Stimulated activated CD4-positive, alpha-beta T cell treated with anti-CD3 and anti-CD28 coated beads, Interleukin-12 subunit alpha, Interleukin-12 subunit beta, amount 100 ng/mL, for 24 hours (primary cell): Measurements from ENCODE around the gene AIFM3.
"Not testable (repeated sequence)": the region's sequence is repeated elsewhere in the genome, so short reads cannot be mapped to it uniquely, and the experiment has no call there.

Source experiments
- DNase-seq, 2 experiments: peaks; one replicate each; pipeline ENCODE4 v3.0.0-alpha.2; 2020; ENCODE audit warnings: low read depth in 2 of 2

AIFM3 gene, protein sequence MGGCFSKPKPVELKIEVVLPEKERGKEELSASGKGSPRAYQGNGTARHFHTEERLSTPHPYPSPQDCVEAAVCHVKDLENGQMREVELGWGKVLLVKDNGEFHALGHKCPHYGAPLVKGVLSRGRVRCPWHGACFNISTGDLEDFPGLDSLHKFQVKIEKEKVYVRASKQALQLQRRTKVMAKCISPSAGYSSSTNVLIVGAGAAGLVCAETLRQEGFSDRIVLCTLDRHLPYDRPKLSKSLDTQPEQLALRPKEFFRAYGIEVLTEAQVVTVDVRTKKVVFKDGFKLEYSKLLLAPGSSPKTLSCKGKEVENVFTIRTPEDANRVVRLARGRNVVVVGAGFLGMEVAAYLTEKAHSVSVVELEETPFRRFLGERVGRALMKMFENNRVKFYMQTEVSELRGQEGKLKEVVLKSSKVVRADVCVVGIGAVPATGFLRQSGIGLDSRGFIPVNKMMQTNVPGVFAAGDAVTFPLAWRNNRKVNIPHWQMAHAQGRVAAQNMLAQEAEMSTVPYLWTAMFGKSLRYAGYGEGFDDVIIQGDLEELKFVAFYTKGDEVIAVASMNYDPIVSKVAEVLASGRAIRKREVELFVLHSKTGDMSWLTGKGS

GRCh38 chr22:20966883-20967696, at the start of gene AIFM3:
TSS of gene AIFM3 (plus strand) at chr22:20967255. CDS start at chr22:20967945, 690 bp downstream.
- DNase-seq = no peak

GRCh38 chr22:20918663-20919218, 48.3 kb upstream of the AIFM3 start:
- no peak for DNase-seq

DNA sequence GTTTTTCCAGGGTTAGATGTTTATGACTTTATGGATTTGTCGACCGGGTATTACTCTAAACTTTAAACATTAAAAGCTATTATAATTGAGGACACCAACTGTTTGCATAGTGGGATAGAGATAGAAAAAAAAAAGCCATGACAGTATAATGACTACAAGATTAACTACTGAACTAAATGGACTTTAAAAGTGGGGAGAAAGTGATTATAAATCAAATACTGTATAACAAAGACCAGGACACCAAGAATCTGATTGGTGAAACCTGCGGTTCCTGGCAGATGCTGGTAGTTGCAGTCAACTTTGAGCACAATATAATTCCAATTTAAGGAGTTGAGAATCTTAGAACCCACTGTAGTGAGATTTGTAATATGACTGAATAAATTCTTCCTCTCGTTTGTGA, 47.3 kb upstream of the AIFM3 start:
- no peak for DNase-seq

DNA sequence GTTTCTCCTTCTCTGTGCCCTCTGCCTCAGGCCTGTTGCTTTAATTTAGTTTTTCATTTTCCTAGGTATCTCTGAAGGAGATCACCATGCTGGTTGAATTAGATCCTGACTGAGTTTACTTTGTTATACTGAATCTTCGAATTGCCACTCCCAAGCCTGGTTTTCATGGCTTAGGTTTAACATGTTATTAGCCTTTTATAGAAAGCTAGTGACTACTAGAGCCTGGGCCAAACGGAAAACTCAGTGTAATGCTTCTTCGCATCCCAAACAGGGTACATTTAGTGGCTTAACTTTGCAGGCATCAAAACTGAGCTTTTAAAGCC, 46.2 kb upstream of the AIFM3 start:
- no peak for DNase-seq

- no peak for DNase-seq
These were observed 44.8 kb upstream of the AIFM3 start for GRCh38 chr22:20922141-20922751.

- DNase-seq = no peak
These were observed 40.8 kb upstream of the AIFM3 start for GRCh38 chr22:20926243-20926642.

DNA sequence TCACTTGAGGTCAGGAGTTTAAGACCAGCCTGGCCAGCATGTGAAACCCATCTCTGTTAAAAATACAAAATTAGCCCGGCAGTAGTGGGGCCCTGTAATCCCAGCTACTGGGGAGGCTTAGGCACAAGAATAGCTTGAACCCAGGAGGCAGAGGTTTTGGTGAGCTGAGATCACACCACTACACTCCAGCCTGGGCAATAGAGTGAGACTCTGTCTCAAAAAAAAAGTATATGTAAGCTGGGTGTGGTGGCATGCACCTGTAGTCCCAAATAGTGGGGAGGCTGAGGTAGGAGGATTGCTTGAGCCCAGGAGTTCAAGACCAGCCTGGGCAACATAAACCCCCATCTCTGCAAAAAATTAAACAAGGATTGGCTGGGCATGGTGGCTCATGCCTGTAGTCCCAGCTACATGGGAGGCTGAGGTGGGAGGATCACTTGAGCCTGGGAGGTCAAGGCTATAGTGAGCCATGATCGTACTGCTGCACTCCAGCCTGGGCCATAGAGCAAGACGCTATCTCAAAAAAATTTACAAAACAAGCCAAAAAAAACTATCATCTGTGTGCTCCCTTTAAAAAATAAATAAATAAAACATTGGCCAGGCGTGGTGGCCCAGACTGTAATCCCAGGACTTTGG, 39.0 kb upstream of the AIFM3 start:
- DNase-seq = no peak

DNA sequence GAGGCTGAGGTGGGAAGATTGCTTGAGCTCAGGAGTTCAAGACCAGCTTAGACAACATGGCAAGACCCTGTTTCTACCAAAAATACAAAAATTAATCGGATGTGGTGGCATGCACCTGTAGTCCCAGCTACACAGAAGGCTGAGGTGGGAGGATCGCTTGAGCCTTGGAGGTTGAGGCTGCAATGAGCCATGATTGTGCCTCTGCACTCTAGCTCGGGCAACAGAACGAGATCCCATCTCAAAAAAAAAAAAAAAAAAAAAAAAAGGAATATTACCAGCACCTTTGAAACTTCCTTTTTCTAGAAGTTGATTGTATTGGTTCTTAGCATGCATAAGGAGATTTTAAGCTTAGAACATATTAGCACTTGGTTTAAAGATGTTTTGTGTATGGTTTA, 38.5 kb upstream of the AIFM3 start:
- DNase-seq = no peak

GRCh38 chr22:20930004-20930403, 37.1 kb upstream of the AIFM3 start:
- DNase-seq = no peak

- not testable (repeated sequence) for DNase-seq
These were observed 36.6 kb upstream of the AIFM3 start for GRCh38 chr22:20930435-20930834.

GRCh38 chr22:20931126-20931654, 35.9 kb upstream of the AIFM3 start:
- DNase-seq = no peak

DNA sequence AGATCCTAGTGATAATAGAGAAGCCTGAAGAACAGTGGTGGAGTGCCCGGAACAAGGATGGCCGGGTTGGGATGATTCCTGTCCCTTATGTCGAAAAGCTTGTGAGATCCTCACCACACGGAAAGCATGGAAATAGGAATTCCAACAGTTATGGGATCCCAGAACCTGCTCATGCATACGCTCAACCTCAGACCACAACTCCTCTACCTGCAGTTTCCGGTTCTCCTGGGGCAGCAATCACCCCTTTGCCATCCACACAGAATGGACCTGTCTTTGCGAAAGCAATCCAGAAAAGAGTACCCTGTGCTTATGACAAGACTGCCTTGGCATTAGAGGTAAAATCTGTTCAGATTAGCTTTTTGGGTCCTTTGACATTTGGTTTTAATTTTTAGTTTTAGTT, 33.1 kb upstream of the AIFM3 start:
- DNase-seq = no peak

DNA sequence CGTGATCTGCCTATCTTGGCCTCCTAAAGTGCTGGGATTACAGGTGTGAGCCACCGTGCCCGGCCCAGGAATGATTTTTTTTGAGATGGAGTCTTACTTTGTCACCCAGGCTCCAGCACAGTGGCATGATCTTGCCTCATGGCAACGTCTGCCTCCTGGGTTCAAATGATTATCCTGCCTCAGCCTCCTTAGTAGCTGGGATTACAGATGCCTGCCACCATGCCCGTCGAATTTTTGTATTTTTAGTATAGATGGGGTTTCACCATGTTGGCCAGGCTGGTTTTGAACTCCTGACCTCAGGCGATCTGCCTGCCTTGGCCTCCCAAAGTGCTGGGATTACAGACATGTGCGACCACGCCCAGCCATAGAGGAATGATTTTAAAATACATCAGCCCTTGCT, 32.0 kb upstream of the AIFM3 start:
- not testable (repeated sequence) for DNase-seq

- DNase-seq = not testable (repeated sequence)
These were observed 31.1 kb upstream of the AIFM3 start for GRCh38 chr22:20935780-20936539.

- no peak for DNase-seq
These were observed 29.8 kb upstream of the AIFM3 start for GRCh38 chr22:20937031-20937793.

DNA sequence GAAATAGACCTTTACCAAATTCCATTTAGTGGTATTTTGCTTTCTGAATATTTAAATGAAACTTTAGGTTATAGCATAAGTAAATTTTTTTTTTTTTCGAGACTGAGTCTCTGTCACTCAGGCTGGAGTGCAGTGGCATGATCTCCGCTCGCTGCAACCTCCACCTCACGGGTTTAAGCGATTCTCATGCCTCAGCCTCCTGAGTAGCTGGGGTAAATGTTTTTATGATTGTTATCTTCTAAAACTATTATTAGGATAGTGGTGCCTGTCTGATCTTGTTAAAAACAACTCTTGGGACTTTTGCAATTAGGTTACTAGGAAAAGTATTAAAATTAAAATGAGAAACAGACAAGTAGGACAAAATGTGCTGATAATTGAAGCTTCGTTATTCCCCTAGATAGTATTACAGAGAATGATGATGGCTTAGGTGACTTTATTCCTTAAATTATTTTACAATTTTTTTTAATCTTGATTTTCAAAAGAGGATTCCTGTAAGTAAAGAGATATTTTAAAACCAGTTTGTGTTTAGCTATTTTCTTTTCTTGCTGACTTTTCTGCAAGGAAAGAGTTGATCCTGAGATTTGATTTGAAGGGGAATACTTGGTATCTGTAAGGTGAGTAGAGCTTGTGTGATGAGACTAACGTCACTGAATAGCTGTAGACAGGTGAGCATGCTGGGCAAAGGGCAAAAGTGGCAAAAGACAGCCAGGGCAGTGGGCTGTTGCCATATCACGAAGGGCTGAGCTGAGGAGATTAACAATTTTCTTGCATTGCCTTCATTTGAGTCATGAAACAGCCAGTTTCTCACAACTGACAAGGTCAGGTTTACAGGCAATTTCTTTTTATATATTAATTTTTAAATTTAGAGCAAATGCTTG, 29.0 kb upstream of the AIFM3 start:
- no peak for DNase-seq

DNA sequence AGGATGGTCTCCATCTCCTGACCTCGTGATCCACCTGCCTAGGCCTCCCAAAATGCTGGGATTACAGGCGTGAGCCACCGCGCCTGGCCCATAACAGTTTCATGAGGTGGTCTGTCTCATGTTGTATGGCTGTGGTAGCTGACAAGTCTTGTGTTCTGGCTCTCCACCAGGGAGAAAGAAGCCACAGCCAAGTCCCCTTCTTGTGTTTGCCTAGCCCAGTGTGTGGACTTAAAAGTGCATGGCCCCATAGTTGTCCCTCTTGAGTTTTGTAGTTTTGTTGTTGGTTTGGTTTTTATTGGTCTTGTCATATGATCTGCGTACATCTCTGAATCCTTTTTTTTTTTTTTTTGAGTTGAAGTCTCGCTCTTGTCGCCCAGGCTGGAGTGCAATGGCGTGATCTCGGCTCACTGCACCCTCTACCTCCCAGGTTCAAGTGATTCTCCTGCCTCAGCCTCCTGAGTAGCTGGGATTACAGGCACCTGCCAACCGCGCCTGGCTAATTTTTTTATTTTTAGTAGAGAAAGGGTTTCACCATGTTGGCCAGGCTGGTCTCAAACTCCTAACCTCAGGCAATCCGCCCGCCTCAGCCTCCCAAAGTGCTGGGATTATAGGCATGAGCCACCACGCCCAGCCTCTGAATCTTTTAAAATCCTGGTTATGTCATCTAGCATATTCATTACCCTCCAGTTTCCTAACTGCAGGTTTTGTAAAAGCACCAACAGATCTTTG, 27.4 kb upstream of the AIFM3 start:
- not testable (repeated sequence) for DNase-seq

DNA sequence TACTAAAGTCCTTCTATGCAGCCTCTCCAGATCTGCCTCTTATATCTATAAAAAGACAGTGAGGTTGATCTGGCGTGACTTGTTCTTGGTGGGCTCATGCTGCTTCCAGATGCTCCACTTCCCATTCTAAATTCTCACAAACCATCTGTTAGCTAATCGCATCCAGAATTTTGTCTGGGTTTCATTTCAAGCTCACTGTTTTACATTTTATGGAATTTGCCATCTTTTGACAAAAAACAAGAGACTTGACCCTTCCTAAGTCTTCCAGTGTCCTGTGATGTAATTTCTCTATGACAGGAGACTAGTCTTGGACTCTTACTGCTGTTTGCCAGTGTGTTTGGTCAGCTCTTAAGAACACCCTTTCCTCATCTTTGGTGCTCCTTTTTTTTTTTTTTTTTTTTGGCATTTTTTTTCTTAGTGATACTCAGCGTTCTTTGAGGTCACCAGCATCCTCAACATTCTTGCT, 26.8 kb upstream of the AIFM3 start:
- no peak for DNase-seq
